AG09309 (cell line): ENCODE data around the gene TNFAIP1.
A peak's percentile ranks its signal among the peaks of the same experiment; 100 is the strongest.
"Not testable (repeated sequence)": the region's sequence is repeated elsewhere in the genome, so short reads cannot be mapped to it uniquely, and the experiment has no call there.

ENCODE experiments used
- DNase-seq: peaks from one replicate; pipeline ENCODE4 v3.0.0-alpha.2; 2010; ENCODE audit warnings: low read depth
- H3K4me3 ChIP-seq: 2 replicates; pipeline ENCODE4 v1.5.1; 2011; ENCODE audit warnings: mild to moderate bottlenecking, low read depth, low read length, moderate library complexity; ENCODE audit not compliant: control insufficient read depth
- TF ChIP-seq, protein P1 (sequence below): IDR thresholded peaks from 2 replicates; pipeline ENCODE4 v1.5.1; 2011; ENCODE audit warnings: mild to moderate bottlenecking, low read depth, low read length, inconsistent platforms; ENCODE audit not compliant: insufficient read depth, control insufficient read depth; ENCODE audit errors: missing control alignments

The TNFAIP1 gene, protein sequence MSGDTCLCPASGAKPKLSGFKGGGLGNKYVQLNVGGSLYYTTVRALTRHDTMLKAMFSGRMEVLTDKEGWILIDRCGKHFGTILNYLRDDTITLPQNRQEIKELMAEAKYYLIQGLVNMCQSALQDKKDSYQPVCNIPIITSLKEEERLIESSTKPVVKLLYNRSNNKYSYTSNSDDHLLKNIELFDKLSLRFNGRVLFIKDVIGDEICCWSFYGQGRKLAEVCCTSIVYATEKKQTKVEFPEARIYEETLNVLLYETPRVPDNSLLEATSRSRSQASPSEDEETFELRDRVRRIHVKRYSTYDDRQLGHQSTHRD

GRCh38 chr17:28335201-28335958 is at the start of gene TNFAIP1, which contains the start of gene IFT20:
Gene TNFAIP1, plus strand, starts transcription at chr17:28335761. Its CDS starts 3,761 bp downstream, at chr17:28339522.
Gene IFT20, minus strand, starts transcription at chr17:28335472. Its CDS starts 3,487 bp downstream, at chr17:28331985.
- TF ChIP-seq, protein P1, sequence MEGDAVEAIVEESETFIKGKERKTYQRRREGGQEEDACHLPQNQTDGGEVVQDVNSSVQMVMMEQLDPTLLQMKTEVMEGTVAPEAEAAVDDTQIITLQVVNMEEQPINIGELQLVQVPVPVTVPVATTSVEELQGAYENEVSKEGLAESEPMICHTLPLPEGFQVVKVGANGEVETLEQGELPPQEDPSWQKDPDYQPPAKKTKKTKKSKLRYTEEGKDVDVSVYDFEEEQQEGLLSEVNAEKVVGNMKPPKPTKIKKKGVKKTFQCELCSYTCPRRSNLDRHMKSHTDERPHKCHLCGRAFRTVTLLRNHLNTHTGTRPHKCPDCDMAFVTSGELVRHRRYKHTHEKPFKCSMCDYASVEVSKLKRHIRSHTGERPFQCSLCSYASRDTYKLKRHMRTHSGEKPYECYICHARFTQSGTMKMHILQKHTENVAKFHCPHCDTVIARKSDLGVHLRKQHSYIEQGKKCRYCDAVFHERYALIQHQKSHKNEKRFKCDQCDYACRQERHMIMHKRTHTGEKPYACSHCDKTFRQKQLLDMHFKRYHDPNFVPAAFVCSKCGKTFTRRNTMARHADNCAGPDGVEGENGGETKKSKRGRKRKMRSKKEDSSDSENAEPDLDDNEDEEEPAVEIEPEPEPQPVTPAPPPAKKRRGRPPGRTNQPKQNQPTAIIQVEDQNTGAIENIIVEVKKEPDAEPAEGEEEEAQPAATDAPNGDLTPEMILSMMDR, result no peak
- peak; percentile 100 for DNase-seq
- H3K4me3 ChIP-seq, result peak within 1 kb of the TSS; percentile 50

- TF ChIP-seq, protein P1, result no peak
Observed at GRCh38 chr17:28285965-28286364, 49.6 kb upstream of the TNFAIP1 start.

DNA sequence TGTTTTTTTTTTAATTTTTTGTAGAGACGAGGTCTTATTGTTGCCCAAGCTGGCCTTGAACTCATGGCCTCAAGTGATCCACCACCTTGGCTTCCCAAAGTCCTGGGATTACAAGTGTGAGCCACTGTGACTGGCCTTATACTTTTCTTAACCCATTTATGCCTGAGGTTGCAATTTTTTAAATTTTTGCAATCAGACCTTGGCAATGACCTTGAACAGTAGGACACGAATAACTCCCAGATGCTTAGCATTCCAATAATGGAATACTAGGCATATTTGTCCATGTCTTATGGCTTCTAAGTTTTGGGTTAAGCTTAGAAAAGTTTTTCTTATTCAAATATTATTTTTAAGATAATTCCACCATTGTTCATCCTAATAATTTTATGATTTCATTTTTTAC is 44.9 kb upstream of the TNFAIP1 start:
- DNase-seq, result no peak
- TF ChIP-seq, protein P1, result no peak
- no peak overlapping the region for H3K4me3 ChIP-seq

More at GRCh38 chr17:28285965-28286364, 49.6 kb upstream of the TNFAIP1 start:
- no peak overlapping the region for H3K4me3 ChIP-seq
- DNase-seq, result no peak

DNA sequence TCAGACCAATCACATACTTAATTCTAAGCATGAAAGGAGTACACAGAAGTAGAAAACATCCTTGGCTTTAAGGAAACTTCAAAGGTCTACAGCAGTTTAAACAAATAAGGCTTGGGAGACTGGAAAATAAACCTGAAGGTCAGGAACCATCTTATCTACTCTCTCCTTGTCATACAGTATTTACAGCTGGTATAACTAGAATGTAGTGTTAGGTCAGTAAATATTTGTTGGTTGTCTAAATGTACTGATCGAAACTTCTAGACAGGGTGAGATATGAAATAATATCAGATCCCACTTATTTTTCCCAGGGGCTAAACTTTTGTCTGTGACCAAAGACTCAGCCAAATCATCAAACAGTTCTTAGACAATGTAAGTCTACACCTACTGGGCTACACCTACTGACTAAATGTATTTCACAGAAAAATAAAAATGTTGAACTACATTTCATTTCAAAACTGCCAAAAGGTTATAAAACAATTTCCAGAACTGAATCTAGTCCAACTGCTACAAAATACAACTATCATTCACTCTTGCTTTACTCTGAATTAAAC is 43.7 kb upstream of the TNFAIP1 start:
- H3K4me3 ChIP-seq, result no peak overlapping the region
- DNase-seq, result no peak
- TF ChIP-seq, protein P1, result no peak

GRCh38 chr17:28292878-28293277 is 42.7 kb upstream of the TNFAIP1 start:
- not testable (repeated sequence) for DNase-seq, H3K4me3 ChIP-seq

- no peak overlapping the region for H3K4me3 ChIP-seq
- DNase-seq, result no peak
- TF ChIP-seq, protein P1, result no peak
Observed at GRCh38 chr17:28293994-28294393, 41.6 kb upstream of the TNFAIP1 start.
